NCI-H345 (cell line): Measurements from ENCODE around the gene ZNF775.

Experiments used
- DNase-seq: peaks from one replicate; lab custom pipeline; 2025; lab: John Stamatoyannopoulos, UW

The ZNF775 gene

DNA sequence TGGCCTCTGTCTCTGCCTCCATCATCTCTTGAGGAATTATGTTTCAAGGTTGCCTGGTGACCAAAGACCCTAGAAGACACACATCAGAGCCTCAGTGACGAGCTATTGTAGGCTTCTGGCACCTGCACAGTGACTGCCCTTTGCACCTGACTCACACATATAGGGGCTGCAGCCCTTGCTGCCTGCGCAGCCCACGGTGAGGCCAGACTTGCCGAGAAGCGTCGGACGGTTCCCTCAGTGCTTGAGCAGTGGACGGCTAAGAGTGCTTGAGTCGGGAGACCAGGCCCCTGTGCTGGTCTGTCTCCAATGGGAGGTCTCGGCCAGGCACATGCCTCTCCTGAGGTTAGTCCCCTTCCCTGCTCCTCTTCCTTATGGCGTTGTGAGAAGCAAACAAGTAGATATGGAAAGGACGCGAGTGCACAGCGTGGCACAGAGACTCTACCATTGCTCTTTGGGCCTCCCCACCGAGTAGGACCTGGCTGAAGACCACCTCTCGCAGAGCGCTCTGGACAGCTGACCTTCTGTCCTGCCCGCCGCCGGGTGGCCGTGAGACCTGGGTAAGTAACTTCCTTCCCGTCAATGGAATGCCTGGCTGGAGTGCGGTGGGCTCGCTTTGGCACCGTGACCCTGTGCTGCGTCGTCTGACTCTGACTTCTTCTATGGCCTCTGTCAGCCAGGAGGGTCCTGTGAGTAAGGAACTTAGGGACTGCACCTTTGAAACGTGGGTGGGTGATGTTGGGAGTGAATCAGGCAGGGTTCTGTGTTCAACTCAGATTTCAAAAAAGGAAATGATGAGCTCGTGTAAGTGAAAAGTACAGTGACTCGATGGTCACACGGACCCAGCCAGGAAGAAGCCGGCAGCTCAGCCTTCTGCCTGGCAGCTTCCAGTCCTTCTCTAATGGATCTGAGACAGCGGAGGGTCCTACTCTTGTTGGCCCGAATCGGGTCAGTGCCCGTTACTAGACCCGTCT, 33.7 kb downstream of the ZNF775 start:
- no peak for DNase-seq

DNA sequence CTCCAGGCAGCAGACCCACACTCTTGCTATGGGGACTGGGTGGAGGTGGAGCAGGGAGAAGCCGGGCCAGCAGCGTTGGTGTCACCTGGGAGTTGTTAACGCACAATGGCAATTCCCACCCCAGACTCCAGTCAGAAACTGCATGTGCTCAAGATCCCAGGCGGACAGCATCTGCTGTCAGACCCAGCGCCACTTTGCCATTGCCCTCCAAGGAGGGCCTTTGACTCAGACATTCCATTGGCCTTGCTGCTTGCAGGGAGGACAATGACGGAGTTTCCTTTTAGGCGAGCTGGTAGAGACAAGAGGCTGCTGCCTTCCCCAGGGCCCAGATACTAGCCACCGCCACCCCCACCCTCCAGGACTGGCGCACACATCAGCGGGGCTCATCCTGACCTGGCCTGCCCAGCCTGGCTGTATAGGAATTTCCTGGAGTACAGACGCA, 34.5 kb downstream of the ZNF775 start:
- no peak for DNase-seq

DNA sequence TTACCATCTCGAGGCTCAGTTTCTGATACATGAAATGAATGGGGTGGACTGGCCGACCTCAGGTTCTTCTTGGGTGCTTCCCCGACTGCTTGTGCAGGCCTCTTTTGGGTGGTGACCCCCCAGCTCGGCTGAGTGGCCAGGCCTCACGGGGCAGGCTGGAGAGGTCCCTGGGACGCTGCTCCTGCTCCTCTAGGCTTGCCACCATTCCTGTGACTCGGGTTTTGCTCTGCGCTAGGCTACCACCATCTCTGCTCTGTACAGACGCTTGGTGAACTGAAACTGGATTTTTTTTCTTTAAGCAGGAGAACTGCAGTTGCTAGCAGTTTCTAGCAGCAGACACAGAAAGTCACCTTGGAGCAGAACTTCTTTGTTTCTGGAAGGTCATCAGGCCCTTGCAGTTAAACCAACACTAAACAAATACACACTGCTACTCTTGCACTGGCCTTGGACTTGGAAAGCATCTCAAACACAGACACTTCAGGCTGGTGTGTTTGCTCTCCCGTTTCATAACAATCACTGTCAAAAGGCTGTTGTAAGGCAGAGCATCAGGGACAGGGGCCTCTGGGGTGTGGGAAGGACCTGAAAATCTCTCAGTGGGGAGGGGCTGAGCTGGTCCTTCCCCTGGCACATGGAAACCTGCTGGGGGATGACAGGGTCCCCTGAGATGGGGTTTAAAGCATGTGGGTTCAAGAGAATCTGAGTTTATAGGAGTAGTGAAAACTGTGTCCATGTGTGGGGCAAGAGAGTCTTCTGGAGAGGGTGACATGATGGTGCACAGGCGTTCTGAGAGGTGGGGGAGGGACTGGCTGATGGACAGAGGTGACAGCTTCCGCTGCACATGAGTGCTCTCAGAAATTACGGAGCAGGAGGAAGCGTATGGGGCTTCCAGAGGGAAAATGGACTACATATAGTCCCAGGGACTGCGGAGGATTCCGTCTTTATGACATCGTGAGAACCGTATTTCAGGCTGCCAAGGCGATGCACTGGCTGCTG, 36.3 kb downstream of the ZNF775 start:
- DNase-seq, result peak; percentile 16

DNA sequence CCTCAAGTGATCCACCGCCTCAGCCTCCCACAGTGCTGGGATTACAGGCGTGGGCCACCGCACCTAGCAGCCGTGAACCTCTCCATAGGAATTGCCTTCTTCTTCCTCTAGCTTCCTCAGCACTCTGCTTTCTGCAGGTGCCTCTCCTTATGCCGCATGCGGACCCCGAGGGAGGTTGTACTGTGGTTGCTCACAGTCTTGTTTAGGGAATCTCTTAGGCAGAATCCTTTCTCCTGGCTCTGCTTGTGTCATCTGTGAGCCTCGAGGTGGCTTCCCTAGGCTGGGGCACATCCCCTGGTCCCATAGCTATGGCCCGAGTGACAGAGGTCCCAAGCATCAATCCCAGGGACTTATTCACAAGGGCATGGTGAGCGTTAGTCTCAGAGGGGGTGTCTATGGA, 38.1 kb downstream of the ZNF775 start:
- DNase-seq, result no peak

DNA sequence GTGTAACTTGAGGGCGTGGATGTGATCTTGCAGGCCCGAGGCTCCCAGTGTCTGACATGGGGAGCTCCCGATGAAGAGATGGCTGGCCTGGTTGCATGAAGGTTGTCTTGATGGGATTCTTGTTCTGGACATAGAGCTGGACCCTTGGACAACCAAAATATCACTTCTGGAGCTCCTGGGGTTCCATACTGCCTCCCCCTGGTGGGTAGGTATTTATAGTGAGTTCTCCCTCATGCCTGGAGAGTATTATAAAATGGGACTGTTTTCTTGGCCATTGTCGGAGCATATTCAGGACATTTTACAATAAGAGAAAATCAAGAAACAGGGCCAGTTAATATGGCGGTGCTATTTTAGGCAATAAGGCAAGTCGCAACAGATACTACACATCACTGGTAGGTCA, 38.7 kb downstream of the ZNF775 start:
- no peak for DNase-seq

DNA sequence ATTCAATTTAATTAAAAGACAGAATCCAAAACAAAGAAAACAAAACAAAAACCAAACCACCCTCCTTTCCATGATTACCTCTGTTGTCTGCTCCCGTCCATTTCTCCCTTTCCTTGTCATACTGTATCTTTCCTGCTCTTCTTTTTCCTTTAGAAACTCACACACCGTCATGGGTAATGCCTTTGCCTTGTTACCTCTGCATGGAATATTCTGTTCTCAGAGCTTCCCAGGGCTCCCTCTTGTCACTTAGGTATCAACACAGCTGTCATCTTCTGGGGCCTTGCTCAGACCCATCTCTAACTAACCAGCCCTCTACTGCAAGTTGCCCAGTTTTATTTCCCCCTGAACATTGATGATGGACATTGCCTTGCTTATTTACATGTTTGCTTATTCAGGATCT, 41.1 kb downstream of the ZNF775 start:
- DNase-seq, result peak; percentile 4

DNA sequence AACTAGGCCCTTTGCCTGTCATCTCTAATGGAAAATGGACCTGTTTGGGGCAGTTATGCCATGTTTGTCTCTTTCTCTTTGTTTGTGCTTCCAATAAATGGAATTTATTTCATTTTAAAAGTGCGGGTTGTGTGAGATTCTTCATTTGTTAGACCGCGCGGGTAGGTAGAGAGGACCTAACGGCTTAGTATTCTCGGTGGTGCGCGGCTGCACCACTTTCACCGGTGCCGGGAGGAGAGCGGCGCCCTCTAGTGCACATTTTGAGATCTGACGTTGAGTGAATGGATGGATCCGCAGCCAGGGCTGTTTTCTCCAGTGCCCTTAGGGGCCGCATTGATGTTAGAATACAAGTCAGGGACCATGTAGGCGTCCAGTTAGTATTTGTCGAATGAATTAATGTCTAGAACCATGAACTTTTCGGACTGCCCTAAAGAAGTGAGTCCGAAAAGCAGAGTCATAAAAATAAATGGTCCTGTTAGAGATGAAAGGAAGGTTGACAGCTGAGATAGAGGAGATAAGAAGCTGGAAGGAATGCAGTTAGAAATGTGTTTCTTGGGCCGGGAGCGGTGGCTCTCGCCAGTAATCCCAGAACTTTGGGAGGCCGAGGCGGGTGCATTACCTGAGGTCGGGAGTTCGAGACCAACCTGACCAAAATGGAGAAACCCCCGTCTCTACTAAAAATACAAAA, 42.0 kb downstream of the ZNF775 start:
- peak; percentile 71 for DNase-seq

DNA sequence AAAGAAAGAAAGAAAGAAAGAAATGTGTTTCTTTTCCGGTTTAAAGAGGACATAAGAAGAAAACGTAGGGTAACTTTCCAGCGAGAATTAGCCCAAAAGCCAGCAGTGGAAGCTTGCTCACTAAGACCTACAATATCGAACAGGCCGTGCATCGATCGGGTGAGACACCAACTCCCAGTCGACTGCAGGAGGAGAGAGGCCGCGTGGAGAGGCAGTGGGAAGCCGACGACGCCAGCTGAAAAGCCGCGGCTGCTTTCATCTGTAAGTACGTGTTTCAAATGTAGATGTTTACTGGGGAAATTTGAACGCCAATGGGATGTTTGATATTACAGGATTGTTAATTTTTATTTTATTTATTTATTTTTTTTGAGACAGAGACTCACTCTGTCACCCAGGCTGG, 42.7 kb downstream of the ZNF775 start:
- no peak for DNase-seq

DNA sequence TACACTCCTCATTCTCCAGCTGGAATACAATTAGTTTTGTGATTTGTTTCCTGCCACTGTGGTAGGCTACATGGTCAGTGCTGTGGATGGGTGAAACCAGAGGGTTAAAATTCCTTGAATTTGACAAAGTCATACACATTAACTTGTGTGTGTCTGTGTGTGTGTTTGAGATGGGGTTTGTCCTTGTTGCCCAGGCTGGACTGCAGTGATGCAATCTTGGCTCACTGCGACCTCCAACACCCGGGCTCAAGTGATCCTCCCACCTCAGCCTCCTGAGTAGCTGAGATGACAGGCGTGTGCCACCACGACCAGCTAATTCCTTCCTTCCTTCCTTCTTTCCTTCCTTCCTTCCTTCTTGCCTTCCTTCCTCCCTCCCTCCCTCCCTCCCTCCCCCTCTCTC, 46.5 kb downstream of the ZNF775 start:
- DNase-seq, result no peak

DNA sequence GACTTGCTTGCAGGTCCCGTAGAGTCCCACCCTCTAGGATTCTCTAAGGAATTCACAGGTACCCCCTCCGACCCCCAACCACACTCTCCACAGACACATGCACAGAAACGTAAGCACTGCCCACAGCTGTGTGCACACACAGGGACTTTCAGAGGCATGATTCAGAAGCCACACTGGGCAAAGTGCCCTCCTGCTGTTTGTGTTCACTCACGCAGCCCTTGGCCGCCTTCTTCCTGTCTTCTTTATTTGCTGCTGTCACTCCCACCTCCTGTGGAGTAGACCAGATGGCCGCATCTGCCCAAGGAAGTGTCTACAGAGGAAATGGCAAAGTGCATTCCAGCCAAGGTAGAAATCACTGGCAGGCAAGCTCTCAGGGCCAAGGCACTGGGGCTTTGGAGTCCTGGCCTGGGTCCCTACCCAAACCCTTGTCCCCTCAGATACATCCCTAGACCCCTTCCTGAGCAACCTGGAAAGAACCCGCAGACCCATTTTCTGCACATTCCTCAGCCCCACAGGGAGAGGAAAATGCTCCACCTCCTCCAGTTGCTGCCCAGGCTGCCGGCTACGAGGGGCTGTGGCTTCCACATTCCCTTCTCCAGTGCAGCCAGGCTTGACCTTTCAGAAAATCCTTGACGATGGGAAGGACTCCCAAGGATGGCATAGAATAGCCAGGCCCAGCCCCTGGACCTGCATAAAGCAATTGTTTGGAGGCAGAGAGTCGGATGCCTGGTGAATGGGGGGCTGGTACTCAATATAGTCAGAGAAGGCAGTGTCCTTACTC, 49.7 kb downstream of the ZNF775 start:
- peak; percentile 70 for DNase-seq

DNA sequence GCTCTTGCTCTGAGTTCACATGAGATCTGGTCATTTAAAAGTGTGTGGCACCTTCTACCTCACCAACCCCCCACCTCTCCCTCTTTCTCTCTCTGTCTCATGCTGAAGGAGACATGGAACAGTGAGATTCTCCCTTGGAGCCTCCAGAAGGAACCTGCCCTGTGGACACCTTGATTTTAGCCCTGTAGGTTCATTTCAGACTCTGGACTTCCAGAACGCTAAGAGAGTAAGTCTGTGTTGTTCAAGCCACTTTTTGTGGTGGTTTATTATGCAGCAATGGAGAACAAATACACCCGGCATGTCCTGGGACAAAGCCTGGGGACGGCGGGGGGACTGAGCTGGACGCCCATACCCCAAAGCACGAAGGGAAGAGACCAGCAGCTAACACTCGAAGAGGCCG, 50.6 kb downstream of the ZNF775 start:
- DNase-seq, result no peak

DNA sequence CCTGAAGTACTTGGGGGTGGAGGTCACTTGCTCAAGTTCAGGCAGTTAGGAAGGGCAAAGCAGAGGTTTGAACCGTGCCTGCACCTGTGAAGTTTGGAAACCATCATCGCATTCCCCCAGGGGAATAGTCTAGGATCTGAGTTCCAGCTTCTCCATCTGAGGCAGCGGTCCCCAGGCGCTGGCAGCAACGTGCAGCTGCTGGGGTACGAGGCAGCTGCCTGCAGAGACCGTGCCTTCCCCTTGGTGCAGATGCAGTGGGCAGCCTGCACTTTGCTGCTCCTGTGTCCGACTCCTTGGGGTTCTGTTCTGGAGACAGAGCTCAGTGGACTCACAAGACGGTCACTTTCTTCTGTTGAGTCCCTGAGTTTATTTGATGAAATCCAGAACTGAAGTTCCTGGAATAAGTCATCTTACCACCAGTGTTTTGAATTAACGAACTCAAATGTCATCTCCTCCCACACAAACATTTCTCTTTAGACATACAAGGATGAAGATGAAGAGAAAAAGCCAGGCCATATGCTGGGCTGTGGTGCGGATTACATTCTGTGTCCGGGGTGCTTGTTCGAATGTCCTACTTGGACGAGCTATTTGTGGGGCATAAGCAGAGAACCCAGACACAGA, 51.4 kb downstream of the ZNF775 start:
- no peak for DNase-seq

DNA sequence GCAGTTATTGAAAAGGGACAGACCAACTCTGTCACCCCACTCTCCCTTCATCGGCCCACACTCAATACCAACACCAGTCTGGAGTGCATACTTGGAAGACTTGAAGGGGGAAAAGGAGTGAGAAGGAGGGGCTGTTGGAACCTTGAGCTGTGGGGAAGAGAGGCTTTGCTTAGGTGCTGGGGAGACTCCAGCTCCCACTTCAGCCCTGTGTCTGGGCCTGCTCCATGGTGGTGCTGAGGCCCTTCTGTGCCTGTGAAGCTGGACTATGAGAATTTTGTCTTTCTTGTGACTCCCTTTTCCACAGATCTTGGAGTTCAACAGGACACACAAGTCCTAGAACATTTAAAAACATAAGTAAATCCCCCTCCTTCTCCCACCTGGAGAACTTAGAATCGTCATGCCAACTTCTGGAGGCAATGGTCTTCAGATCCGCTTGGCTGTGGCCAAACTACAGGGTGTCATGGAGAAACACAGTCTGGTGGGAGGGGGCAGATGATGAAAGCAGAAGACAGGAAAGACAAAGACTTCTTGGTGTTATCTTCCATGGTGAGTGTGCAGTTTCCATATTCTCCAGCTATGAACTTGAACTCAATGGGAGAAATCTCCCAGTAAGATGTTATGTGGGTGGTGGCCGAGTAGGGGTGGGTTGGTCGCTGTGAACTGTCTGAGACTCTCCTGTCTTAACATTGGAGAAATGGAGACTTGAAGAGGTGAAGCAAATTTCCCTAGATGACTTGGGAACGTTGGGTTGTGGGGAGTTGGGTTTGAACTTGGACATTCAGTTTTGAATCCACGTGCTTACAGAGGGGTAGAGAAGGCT, 52.9 kb downstream of the ZNF775 start:
- DNase-seq, result no peak

DNA sequence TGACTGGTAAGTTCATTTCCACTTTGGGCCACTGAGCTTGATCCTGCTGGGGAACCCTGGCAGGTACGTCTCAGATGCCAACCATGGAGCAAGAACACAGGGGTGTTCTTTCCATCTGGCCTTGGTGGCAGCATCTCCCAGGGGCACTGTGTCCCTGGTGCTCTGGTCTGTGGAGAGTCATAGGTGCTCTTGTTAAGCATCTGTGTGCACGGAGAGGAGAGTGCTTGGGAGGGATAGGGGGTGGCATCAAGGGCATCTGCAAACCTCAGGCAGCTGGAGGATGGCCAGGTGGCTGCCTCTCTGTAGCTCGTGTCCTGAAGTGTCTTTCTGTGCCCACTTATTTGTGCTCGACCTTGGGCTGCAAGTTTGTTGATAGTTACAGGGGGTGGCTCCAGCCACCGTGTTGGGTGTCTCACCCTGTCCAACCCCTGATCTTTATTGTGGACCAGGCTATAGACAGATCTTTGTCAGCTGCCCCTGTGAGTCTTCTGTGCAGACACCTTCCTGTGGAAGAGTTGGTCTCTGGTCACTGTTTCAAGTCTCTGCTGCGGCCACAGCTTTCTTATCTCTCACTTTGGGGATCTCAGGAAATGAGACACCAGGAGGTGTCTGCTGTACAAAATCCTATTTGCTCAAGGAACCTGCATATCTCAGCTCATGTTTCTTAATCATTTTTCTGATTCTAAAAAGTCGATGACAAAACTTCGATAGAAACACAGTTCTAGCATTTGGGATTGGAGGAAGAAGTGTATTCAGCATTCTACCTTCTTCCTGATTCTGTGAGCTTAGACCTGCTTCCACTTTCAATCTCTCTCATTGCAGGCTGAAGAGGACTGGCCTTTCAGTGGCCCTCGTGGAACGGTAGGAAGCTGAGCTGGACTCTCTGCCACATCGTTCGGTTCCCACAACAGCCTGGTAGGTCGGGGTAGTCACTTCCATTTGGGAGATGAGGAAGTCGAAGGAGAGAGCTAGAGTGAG, 54.1 kb downstream of the ZNF775 start:
- DNase-seq, result peak; percentile 17

DNA sequence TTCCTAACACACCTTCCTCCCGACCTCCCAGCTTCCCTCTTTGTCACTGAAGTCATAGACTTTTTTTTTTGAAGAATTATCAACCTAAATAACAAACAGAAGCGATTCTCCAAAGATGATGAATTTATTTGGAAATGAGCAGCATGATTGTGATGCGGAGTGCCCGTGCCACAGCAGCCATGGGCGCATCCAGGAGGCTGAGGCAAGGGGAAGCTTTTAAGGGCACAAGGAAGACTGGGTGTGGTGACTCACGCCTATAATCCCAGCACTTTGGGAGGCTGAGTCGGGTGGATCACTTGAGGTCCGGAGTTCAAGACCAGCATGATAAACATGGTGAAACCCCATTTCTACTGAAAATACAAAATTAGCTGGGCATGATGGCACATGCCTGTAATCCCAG, 55.1 kb downstream of the ZNF775 start:
- no peak for DNase-seq

DNA sequence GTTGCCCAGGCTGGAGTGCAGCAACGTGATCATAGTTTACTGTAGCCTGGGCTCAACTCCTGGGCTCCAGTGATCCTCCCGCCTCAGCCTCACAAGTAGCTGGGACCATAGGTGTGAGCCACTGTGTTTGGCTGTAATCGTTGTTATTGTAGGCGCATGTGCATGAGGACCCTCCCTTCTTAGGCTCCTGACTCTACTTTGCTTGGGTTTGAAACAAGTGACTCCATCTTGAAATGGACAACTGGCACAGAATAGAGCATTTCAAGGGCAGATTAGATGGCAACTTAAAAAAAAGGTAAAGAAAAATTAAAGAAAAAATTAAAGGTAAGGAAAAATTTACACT, 55.9 kb downstream of the ZNF775 start:
- no peak for DNase-seq

DNA sequence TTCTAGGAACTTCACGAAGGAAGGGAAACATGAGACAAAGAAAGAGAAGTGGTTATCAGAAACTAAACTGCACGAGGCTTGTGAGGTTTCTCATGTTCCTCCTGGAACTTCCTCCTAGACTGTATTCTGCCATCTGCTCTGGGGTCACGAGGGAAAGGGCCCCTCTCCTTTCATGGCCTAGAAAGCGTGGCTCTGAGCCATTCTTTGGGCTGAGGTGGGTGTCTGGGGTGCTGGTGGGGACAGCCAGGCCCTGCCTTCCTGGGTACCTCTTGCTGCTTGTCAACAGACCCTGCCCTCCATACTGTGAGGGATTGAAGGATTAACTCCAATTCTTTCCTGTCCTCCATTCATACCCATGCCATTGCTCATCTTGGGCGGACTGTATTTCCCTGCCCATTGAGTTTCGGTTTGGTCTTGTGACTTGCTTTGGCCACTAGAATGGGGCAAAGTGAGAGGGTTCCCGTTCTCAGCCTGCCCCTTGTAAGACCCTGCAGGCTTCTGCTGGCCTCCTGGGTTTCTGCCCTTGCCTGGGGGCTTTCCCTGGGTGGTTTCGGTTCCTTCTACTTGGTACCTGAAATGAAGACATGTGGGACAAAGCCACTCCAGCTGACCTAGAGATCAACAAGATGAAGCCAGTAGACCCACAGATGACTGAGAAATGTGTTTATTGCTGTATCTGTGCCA, 56.4 kb downstream of the ZNF775 start:
- DNase-seq, result no peak

DNA sequence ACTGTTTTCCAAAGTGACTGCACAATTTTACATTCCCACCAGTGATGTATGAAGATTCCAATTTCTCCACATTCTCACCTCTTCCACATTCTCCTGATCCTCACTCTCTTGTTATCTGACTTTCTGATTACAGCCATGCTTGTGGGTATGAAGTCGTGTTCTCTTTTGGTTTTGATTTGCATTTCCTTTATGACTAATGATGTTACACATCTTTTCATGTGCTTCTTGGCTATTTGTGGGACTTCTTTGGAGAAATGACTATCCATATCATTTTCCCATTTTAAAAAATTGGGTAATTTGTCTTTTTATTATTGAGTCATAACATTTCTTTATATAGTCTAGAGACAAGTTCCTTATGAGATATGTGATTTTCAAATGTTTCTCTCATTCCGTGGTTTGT, 60.8 kb downstream of the ZNF775 start:
- DNase-seq, result no peak
